Renal pelvis (tissue), 4 donors: ENCODE data around the gene TRMT44. TPM values are rescaled to one million over a fixed set of nuclear protein-coding genes. Genes with fewer than 3 reads are reported as not detected.
A peak's percentile ranks its signal among the peaks of the same experiment; 100 is the strongest.
"Not testable (repeated sequence)": the region's sequence is repeated elsewhere in the genome, so short reads cannot be mapped to it uniquely, and the experiment has no call there.

ENCODE experiments used
- DNase-seq: peaks from one replicate; pipeline ENCODE4 v3.0.0-alpha.2; 2013
- polyA plus RNA-seq, 3 donors: library from polyadenylated mRNA; unstranded; fragments of 120-200 nt; gene quantifications; one replicate each; pipeline ENCODE4 v1.2.1, GENCODE V29; 2013; ENCODE audit not compliant: insufficient read length in 3 of 3

TRMT44 gene
- polyA plus RNA-seq, 3 donors, result 16.9 to 27.2 (median 20.0) TPM

DNA sequence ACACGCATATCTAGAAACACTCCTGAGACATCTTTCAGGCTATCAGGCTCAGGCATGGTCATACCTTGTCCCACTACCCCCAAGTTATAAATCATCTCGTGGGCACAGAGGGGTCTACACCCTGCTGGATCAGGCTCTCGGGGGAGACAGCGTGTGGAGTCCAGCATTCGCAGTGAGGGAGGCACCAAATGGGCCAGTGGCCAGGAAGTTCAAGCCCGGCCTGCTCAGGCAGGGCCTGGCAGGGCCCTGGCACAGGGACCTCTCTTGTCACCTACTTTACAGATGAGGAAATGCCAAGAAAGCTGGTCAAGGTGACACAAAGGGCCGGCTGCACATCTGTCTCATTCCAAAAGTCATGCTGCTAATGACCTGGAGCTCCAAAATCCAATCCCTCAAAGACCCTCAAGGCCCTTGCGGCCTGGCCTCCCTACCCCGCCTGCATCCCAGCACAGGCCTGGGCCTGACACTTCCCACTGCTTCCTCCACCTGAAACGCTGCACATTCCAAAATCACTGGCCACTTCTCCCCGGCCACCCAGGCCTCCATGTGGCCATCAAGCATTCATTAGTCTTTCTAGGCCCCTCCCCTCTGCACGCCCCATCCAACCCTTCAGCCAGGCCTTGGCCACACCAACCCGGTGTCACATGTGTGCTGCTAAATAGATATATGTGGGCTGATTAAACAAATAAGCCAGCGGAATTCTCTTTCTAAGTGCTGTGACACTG is 35.6 kb upstream of the TRMT44 start:
- DNase-seq, result no peak

DNA sequence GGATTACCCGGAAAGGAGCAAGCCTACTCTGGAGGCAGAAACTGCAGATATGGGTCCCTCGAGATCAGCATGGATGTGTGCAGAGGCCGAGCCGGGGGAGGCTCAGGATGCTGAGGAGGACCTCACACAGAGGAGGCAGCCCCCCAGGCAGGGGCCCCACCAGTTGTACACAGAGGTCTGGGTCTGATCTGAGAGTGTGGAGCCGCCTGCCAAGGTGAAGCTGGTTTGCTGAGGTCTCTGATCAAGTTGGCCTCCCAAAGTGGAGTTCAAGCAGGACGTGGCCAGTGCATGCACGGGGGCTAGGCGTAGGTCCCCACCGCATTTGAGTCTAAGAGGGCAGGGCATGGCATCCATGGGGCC is 35.1 kb upstream of the TRMT44 start:
- DNase-seq, result no peak

DNA sequence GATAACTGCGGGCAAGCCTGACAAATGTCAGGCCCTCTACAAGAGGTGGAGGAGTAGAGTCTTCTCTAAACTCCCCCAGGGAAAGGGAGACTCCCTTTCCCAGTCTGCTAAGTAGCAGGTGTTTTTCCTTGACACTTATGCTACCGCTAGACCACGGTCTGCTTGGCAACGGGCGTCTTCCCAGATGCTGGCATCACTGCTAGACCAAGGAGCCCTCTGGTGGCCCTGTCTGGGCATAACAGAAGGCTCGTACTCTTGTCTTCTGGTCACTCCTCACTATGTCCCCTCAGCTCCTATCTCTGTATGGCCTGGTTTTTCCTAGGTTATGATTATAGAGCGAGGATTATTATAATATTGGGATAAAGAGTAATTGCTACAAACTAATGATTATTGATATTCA is 33.7 kb upstream of the TRMT44 start:
- not testable (repeated sequence) for DNase-seq

DNA sequence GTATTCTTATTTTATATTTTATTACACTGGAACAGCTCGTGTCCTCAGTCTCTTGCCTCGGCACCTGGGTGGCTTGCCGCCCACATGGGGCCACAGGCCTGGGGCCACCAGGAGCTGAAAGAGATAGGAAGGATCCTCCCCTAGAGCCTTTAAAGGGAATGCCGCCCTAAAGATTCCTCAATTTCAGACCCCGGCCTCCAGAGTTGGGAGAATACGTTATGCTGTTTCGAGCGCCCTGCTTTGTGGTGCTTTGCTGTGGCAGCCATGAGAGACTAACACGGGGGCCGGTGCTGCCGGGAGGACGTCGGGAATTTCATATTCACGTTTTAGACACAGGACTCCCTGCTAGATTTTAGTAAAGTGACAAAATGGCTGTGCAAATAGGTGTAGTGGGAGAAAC is 33.3 kb upstream of the TRMT44 start:
- DNase-seq, result no peak

DNA sequence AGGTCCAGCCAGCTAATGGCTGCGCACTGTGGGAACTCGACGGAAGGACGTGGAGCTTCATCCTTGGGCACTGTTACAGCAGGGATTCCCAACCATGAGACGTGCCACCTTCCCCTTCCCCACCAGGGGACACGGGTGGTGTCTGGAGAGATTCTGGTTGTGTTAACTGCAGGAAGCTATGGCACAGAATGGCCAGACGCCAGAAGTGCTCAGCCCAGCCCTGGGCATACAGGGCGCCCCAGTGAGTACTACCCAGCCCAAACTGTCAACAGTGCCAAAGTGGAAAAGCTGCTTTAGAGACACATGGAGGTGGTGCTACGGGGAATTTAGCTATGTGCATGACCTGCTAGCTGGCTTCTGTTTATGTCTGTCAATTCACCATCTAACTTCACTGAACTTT is 32.8 kb upstream of the TRMT44 start:
- no peak for DNase-seq

DNA sequence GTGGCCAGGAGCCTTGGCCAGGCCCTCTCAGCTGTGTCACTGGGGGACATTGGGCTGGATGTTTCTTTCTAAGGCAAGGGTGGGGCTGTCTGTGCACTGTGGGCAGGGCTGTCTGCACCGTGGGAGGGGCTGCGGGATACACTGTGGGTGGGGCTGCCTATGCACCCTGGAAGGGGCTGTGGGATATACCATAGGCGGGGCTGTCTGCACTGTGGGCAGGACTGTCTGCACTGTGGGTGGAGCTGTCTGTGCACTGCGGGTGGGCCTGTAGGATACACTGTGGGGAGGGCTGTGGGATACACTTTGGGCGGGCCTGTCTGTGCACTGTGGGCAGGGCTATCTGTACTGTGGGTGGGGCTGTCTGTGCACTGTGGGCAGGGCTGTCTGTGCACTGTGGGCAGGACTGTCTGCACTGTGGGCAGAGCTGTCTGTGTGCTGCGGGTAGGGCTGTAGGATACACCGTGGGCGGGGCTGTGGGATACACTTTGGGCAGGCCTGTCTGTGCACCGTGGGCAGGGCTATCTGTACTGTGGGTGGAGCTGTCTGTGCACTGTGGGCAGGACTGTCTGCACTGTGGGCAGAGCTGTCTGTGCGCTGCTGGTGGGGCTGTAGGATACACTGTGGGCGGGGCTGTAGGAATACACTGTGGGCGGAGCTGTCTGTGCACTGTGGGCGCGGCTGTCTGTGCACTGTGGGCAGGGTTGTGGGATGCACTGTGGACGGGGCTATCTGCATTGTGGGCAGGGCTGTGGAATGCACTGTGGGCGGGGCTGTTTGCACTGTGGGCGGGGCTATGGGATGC is 31.1 kb upstream of the TRMT44 start:
- DNase-seq, result no peak

DNA sequence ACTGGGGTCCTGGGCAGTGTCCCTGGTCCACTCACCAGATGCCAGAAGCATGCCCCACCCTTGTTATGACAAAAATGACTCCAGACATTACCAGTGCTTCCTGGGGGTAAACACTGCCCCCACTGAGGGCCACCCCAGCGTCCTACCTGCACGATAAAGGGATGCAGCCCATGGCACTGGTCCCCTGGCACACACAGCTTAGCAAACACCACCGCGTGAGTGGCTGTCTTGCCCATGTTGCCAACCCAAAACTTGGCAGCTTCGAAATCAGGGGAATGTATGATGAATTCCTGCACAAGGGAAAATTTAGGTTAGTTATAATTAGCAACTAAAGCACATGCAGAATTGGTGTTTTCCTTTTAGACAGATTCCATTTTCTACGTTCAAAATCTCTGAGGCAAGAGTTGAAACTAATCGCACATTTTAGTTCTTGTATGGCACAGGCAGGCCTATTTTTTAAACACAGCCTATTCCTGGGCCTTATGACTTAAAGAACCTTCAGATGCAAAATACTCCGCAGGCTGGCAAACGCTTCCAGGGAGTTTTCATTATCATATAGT is 30.4 kb upstream of the TRMT44 start:
- no peak for DNase-seq

DNA sequence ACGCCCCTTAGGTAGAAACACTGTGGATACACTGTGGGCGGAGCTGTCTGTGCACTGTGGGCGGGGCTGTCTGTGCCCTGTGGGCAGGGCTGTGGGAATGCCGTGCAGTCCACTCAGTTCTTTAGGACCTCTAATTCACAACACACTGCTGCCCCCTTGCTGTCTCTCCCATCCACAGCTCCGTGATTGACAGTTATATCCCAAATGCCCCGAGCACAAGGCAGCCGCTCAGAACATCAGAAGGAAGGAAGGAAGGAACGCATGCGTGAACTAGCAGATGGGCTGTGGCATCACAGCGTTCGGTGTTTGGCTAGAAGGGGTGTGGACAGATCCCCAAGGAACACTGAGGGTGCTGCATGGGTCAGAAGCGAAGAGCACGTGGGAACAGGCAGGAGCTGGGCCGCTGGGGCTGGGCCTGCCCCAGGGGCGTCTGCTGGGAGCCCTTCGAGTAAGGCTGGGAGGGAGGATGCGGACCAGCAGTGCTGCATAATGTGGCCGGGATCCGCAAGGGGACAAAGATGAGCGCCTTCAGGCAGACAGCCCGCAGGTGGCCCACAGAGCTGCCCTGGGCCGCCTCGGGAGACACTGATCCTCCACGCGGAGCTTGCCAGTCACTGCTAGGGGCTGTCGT is 29.8 kb upstream of the TRMT44 start:
- peak; percentile 72 for DNase-seq

DNA sequence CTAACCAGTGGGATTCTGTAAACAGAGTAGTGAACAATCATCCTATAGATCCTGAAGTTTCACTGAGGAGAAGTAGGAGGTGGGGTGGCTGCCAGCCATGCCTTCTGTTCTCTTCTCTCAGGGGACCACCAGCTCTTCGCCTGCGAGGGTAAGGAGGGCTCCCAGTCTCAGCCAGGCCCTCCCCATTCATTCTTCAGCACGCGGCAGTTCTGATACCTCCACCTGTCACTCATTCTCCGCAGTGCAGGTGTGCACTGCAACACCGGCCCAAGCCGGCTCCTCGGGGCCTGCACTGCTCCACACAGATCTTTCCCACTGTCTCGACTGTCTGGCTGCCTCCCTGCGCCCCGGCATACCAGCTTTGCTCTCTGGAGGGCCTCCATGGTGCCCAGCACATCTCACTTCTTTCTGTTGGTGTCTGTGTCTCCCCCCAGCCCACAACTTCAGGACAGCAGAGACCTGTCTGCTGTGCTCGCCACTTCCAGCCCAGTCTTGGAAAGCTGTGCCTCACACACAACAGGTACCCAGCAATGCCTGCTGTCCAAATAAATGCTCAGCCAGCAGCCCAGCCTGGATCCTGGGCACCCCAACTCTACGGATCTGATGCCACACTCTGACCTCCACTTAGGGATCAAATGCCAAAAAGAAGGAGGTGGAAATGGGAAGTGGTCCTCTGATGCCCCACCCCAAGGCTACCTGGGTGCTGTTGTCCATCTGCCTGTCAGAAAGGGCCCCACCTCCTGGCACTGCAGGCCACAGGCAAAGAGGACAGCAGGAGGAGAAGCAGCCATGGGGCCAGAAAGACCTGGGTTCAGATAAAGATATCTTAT is 29.0 kb upstream of the TRMT44 start:
- no peak for DNase-seq

DNA sequence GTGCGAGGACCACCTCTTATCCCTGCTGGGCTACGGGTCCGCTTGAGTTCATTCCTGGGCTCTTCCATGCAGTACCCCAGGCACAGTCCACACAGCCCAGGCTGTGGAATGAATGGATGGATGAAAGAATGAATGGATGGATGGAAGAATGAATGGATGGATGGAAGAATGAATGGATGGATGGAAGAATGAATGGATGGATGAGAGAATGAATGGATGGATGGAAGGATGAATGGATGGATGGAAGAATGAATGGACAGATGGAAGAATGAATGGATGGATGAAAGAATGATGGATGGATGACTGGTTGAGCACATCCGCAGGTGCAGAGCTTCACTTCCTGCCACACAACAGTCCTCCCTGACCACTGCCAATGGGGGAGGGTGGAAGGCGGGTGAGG is 28.3 kb upstream of the TRMT44 start:
- DNase-seq, result no peak

DNA sequence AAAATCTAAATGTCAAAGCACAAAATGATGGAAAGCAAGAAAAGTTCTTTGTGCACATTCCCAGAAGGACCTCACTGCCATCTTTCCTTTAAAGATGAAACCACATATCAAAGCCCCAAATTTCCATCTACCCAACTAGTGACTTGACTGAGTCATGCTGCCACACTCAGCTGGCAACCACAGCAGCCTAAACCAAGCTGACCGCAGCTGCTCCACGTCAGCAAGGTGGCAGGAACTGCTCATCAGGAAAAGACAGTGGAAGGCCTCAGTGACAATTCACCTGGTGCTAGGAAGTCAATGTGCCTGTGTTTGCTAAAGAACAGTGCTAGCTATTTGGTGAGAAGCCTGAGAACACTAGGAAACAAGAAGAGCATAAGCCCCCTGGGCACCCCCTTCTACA is 26.2 kb upstream of the TRMT44 start:
- DNase-seq, result no peak

DNA sequence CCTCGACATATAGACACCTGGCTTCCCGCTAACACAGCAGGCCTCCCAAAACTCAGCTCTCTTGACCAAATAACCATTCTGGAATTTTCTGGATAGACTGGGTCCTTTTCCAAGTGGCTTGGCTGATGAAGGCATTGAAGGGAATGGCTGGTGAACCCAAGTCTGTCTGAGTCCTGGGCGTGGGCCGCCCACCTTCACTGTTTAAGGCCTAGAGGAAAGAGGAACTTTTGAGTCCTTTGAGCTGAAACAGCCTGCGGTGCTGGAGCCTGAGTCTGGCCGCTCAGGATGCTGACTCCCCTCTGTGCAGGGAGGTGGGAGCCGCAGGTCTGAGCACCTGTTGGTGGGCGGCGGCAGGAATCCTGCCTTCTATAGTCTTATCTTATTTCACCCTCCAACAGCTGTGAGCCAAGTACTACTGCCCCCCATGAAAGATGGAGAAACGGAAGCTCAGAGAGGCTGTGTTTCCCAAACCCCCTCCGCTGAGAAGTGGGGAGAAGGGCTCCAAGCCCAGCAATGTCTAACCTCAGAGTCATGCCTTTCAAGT is 23.4 kb upstream of the TRMT44 start:
- DNase-seq, result no peak

DNA sequence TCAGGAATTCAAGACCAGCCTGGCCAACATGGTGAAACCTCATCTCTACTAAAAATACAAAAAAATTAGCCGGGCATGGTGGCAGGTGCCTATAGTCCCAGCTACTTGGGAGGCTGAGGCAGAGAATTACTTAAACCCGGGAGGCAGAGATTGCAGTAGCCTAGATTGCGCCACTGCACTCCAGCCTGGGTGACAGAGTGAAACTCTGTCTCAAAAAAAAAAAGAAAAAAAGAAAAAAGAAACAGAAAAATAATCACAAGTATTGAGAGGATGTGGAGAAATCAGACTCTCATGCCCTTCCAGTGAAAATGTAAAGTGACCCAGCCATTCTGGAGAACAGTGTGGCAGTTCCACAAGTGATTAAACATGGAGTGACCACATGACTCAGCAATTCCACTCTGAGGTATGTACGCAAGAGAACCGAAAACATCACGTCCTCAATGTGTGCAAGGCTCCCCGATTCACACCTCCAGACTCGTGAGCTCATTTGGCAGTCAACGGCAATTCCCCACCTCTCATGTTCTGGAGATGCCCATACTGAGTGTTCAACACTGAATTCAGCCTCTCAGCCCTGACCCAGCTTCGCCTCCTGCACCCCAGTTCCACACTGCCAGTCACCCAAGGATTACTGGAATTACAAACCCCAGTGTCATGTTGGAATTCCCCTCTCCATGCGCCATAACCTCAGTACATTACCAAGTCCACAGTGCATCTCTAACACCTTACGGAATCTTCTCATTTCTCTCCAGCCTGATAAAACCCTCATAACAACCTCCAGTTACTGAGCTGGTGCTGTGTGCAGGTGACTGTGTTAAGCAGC is 21.1 kb upstream of the TRMT44 start:
- DNase-seq, result no peak

DNA sequence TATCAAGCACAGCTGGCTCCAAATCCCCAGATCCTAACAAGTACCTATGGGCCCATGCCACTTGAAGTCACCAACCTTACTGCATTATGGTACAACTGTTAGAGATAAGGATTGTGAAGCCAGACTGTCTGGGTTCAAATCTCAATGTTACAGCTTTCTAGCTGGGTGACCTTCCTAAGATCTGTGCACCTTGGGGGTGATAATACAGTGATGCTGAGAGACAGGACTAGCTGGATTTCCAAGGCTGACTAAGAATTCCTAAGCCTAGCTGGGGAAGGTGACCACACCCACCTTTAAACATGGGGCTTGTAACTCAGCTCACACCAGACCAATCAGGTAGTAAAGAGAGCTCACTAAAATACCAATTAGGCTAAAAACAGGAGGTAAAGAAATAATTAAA is 20.4 kb upstream of the TRMT44 start:
- not testable (repeated sequence) for DNase-seq

DNA sequence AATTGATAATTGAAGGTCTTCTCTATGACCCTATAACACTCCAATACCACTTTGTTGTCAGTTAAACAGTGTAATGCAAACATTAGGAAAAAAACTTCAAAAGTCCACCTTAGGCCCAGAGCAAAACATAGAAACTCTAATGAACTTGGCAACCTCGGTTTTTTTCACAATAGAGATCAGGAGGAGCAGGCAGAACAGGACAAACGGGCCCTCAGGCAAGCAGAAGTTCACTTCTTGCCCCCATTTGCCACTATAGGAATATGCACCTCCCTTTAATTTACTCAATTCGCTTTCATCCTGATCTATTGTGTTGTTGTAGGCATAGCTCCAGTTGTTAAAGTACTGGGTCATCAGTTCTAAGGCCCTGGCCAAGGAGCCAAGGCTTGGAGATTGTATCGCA is 18.2 kb upstream of the TRMT44 start:
- DNase-seq, result no peak

DNA sequence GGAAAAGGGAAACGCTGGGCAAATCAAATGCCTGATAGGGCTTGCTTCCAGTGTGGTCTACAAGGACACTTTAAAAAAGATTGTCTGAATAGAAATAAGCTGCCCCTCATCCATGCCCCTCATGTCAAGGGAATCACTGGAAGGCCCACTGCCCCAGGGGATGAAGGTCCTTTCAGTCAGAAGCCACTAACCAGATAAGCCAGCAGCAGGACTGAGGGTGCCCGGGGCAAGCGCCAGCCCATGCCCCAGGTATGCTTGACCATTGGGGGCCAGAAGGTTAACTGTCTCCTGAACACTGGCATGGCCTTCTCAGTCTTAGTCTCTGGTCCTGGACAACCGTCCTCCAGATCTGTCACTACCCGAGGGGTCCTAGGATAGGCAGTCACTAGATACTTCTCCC is 17.8 kb upstream of the TRMT44 start:
- no peak for DNase-seq

DNA sequence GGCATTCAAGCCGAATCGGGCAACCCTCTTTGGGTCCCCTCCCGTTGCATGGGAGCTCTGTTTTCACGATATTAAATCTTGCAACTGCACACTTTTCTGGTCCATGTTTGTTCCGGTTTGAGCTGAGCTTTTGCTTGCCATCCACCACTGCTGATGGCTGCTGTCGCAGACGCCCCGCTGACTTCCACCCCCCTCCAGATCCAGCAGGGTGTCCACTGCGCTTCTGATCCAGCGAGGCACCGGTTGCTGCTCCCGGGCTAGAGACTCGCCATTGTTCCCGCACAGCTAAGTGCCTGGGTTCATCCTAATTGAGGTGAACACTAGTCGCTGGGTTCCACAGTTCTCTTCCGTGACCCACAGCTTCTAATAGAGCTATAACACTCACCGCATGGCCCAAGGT is 13.3 kb upstream of the TRMT44 start:
- DNase-seq, result no peak

DNA sequence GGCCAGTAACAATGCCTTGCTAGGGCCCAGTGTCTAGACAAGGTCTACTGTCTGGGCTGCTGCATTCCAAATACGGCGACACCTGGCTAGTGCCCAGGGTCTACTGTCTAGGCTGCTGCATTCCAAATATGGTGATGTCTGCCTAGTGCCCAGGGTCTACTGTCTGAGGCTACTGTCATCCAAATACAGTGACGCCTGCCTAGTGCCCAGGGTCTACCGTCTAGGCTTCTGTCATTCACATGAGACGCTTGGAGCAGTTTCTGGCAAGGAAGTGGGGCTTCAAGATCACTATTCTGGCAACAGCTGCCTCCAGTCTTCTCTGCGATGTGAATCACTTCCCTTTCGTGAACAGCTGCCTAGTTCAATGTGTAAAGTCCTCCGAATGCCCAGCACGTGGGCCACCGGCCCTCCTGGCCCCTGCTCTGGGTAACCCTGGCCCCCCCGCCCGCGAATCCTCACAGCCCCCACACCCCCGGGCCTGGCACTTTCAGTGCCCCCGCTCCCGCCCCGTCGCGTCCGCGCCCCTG is 12.8 kb upstream of the TRMT44 start:
- DNase-seq, result peak; percentile 51

DNA sequence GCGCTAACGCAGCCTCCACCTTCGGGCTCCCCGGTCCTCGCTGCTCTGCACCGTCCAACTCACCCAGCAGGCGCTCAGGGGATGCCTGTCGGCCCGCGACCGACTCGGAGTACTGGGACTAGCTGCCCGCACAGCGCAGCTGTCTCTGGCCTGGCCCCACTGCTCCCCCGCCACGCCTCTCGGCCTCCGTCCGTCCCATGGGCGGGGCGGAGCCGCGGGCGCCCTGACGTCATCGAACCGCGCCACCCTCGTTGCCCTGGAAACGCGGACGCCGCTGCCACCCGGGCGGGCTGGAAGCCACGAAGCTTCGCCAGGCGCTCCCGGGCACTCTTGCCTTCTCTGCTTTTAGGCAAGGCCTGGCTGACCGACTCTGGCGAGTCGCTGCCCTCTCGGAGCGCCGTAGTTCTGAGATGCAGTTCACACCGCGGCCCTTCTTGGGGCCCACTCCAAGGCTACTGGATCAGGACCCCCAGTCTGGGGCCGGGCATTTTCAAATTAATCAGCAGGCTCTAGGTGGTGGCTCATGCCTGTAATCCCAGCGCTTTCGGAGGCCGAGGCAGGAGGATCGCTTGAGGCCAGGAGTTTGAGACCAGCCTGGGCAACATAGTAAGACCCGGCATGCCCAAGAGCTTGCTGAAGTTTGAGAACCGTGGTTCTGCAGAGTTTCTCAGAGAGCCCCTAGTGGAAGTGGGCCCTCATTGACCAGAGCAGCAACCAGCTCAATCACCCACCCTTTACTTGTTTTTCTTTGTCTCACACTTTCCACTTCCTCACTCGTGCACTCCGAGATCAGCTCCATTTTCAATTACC is 12.1 kb upstream of the TRMT44 start:
- DNase-seq, result peak; percentile 86

DNA sequence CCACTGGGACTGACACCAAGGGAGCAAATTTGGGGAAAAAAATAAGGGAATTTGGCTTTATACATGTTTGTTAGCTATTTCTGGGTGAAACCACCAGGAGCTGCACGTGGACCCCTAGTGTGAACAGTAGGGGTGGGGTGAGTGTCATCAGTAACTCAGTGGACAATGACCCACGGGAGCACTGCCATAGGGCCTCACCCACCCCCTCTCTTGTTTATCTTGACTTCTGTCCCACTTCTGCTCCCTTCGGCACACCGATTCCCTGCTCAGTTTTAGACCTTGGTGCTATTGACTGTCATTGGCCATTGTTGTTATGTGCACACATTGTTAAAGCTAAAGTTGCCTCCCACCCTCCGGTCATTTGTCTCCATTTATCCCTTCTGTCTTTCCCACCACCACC is 9.0 kb upstream of the TRMT44 start:
- DNase-seq, result no peak
